Measurements from ENCODE around the gene PPFIBP2.

The PPFIBP2 gene

GRCh38 chr11:7549681-7550080 is 35.9 kb downstream of the PPFIBP2 start:
- TF ChIP-seq, protein P1, sequence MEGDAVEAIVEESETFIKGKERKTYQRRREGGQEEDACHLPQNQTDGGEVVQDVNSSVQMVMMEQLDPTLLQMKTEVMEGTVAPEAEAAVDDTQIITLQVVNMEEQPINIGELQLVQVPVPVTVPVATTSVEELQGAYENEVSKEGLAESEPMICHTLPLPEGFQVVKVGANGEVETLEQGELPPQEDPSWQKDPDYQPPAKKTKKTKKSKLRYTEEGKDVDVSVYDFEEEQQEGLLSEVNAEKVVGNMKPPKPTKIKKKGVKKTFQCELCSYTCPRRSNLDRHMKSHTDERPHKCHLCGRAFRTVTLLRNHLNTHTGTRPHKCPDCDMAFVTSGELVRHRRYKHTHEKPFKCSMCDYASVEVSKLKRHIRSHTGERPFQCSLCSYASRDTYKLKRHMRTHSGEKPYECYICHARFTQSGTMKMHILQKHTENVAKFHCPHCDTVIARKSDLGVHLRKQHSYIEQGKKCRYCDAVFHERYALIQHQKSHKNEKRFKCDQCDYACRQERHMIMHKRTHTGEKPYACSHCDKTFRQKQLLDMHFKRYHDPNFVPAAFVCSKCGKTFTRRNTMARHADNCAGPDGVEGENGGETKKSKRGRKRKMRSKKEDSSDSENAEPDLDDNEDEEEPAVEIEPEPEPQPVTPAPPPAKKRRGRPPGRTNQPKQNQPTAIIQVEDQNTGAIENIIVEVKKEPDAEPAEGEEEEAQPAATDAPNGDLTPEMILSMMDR (IDR thresholded peaks at IDR 0.05; ENCODE audit: borderline replicate concordance, control extremely low read depth, extremely low read depth, insufficient read depth, missing control alignments) = no peak
- in situ Hi-C loops (cut with MboI; ENCODE audit: low sequenced_read_pairs, unreplicated experiment) = no loop called here
- no peak for DNase-seq (ENCODE audit: low spot score)

DNA sequence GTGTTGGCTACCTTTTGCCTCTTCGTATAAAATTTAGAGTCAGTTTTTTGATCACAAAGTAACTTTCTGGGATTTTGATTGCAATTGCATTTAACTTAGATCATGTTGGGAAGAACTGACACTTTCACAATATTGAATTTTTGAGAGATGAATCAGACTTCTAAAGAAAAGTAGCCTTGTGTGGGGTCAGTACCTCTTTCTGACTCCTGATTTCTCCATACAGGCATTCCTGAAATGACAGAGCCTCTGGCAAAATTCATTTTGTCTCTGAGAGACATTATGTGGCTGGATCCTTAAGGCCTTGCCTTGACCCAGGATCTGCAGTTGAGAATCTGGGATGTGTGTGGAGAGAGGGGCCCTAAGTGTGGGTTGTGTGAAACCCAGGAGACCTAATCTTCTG is 37.8 kb downstream of the PPFIBP2 start:
- no peak for DNase-seq (ENCODE audit: low spot score)
- TF ChIP-seq, protein P1 (IDR thresholded peaks at IDR 0.05; ENCODE audit: borderline replicate concordance, control extremely low read depth, extremely low read depth, insufficient read depth, missing control alignments) = no peak
- in situ Hi-C loops (cut with MboI; ENCODE audit: low sequenced_read_pairs, unreplicated experiment) = no loop called here

DNA sequence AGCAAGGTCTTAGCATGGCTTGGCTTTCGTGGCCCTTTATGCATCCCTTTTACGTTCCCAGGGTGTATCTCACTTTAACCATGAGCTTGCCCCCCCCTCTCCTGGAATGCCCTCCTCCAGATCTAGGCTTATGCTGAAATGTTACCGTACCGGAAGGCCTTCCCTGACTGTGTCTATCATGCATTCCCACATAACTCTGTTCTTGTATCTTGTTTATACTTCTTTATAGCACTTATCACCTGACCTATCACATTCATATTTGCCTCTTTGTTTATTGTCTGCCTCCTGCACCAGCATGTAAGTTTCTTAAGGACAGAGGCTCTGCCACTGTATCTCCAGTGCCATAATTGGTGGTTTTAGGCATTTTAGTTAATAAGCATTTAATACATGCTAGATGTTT is 38.9 kb downstream of the PPFIBP2 start:
- TF ChIP-seq, protein P1 (IDR thresholded peaks at IDR 0.05; ENCODE audit: borderline replicate concordance, control extremely low read depth, extremely low read depth, insufficient read depth, missing control alignments) = no peak
- no peak for DNase-seq (ENCODE audit: low spot score)
- in situ Hi-C loops (cut with MboI; ENCODE audit: low sequenced_read_pairs, unreplicated experiment) = no loop called here

DNA sequence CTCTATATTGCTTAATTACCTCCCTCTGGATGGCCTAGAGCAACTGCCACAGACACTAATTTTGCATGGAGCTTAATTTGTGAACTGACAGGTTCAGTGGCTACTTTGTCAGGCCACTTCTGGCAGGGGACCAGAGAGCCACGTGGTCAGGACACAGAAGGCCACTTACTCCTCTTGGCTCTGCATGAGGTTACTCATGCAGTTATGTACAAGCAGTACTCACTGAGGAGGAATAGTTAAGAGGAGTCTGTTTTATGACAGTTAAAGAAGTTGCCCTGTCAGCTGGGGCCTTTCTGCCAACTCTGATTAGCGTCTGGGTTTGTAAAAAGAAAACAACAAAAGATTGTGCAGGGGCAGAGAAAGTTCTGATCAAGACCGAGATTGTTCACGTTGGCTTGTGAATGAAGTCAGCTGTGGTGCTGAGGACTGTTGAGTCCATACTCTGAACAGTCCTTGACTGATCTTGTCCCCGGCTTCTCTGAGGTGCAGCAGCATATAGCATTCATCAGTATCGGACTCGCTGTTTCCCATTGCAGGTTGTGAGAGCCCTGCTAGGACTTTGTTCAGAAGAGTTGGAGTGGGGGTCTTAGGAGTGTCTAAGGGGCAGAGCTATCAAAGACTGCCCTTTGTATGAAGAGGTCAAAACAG is 41.4 kb downstream of the PPFIBP2 start:
- in situ Hi-C loops (cut with MboI; ENCODE audit: low sequenced_read_pairs, unreplicated experiment) = no loop called here
- DNase-seq (ENCODE audit: low spot score) = no peak
- TF ChIP-seq, protein P1 (IDR thresholded peaks at IDR 0.05; ENCODE audit: borderline replicate concordance, control extremely low read depth, extremely low read depth, insufficient read depth, missing control alignments) = no peak

GRCh38 chr11:7558046-7558445 is 44.2 kb downstream of the PPFIBP2 start:
- TF ChIP-seq, protein P1 (IDR thresholded peaks at IDR 0.05; ENCODE audit: borderline replicate concordance, control extremely low read depth, extremely low read depth, insufficient read depth, missing control alignments) = no peak
- in situ Hi-C loops (cut with MboI; ENCODE audit: low sequenced_read_pairs, unreplicated experiment) = no loop called here
- DNase-seq (ENCODE audit: low spot score) = no peak

DNA sequence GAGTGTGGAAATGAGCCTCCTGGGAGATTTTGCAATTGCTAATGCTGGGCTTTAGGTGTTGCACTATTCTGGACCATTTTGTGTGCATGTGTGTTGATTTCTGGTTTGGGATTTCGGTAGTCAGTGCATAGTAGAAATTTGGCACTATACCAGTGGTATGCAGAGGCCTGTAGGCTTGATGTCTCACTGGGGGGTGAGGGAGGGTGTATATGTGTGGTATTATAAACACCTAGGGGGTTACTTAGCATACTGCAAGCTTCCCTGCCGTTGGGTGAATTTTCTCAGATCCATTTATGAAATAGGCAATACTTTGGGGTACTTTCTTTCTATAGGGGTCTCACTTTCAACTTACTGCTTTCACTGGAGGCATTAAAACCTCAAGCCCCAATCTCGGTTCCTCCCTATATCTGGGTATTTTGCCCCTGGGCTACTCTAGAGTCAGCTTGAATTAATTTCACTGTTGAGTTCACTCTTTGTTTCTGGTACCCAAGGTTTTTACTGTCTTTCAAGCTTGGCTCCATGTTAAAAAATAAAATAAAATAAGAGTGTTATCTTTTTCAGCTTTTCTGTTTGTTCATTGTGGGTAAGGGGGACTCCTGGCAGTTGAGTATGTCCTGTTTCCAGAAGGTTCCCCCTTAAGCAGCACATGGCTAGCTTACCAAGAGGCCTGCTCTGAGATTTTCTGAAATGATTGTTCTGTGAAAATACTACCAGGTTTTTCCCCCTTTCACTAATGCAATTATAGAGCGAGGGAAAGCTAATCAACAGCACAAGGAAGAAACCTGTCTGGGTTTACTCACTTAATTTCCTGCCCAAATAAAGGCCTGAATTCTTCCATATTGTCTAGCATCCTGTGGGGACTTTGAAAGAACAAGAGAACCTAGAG is 45.8 kb downstream of the PPFIBP2 start:
- in situ Hi-C loops (cut with MboI; ENCODE audit: low sequenced_read_pairs, unreplicated experiment) = no loop called here
- DNase-seq (ENCODE audit: low spot score) = no peak

More for the DNA sequence above, 45.8 kb downstream of the PPFIBP2 start:
- TF ChIP-seq, protein P1 (IDR thresholded peaks at IDR 0.05; ENCODE audit: borderline replicate concordance, control extremely low read depth, extremely low read depth, insufficient read depth, missing control alignments) = no peak
